Neural progenitor cell (in vitro differentiated cells): ENCODE measurements around the gene KLF16. TPM values are rescaled to one million over a fixed set of nuclear protein-coding genes. Genes with fewer than 3 reads are reported as not detected.
A peak's percentile ranks its signal among the peaks of the same experiment; 100 is the strongest.
"Not testable (repeated sequence)": the region's sequence is repeated elsewhere in the genome, so short reads cannot be mapped to it uniquely, and the experiment has no call there.

Source experiments
- DNase-seq: peaks from one replicate; pipeline ENCODE4 v3.0.0-alpha.2; 2016; ENCODE audit warnings: low spot score
- H2AFZ ChIP-seq: fragments of 200-600 bp; sonication (generic); replicated peaks from 2 replicates; pipeline ENCODE4 v1.6.1; 2016; ENCODE audit warnings: antibody characterized with exemption
- H3F3A ChIP-seq: fragments of 200-600 bp; sonication (generic); 2 replicates; pipeline ENCODE4 v1.6.1; 2016; ENCODE audit warnings: antibody characterized with exemption, low read depth
- H3K27ac ChIP-seq: fragments of 200-600 bp; sonication (generic); 2 replicates; pipeline ENCODE4 v1.5.1; 2016; ENCODE audit warnings: mild to moderate bottlenecking
- H3K27me3 ChIP-seq: fragments of 200-600 bp; sonication (generic); 2 replicates; pipeline ENCODE4 v1.6.1; 2016; ENCODE audit warnings: mild to moderate bottlenecking, moderate library complexity
- H3K36me3 ChIP-seq: fragments of 200-600 bp; sonication (generic); 2 replicates; pipeline ENCODE4 v1.5.1; 2016
- H3K4me1 ChIP-seq: fragments of 200-600 bp; sonication (generic); 2 replicates; pipeline ENCODE4 v1.6.1; 2016; ENCODE audit warnings: mixed run types
- H3K4me2 ChIP-seq: fragments of 200-600 bp; sonication (generic); 2 replicates; pipeline ENCODE4 v1.6.1; 2016
- H3K4me3 ChIP-seq: fragments of 200-600 bp; sonication (generic); 2 replicates; pipeline ENCODE4 v1.5.1; 2016
- H3K79me2 ChIP-seq: fragments of 200-600 bp; sonication (generic); 2 replicates; pipeline ENCODE4 v1.6.1; 2016; ENCODE audit warnings: low read depth
- H3K9ac ChIP-seq: fragments of 200-600 bp; sonication (generic); 2 replicates; pipeline ENCODE4 v1.6.1; 2016
- H3K9me3 ChIP-seq: fragments of 200-600 bp; sonication (generic); 2 replicates; pipeline ENCODE4 v1.5.1; 2016; ENCODE audit warnings: low read depth
- H4K20me1 ChIP-seq: fragments of 200-600 bp; sonication (generic); 2 replicates; pipeline ENCODE4 v1.6.1; 2016; ENCODE audit warnings: low read depth
- H3K27ac Mint-ChIP-seq: 3 replicates; pipeline ENCODE4 v1.8.0; 2021; ENCODE audit warnings: mixed read lengths
- H3K27me3 Mint-ChIP-seq: 2 replicates; pipeline ENCODE4 v1.8.0; 2022; ENCODE audit warnings: low read depth, mild to moderate bottlenecking, inconsistent platforms, moderate library complexity, mixed read lengths; ENCODE audit not compliant: insufficient read depth
- H3K36me3 Mint-ChIP-seq: 3 replicates; pipeline ENCODE4 v1.8.0; 2021; ENCODE audit warnings: mixed read lengths
- H3K4me1 Mint-ChIP-seq: 3 replicates; pipeline ENCODE4 v1.8.0; 2021; ENCODE audit warnings: mixed read lengths
- H3K4me3 Mint-ChIP-seq: 3 replicates; pipeline ENCODE4 v1.8.0; 2021; ENCODE audit warnings: mild to moderate bottlenecking, moderate library complexity, mixed read lengths
- H3K9me3 Mint-ChIP-seq: 3 replicates; pipeline ENCODE4 v1.8.0; 2020; ENCODE audit warnings: mixed read lengths
- EZH2 ChIP-seq: fragments of 200-600 bp; sonication (generic); IDR thresholded peaks from 2 replicates; pipeline ENCODE4 v1.6.1; 2017; ENCODE audit warnings: antibody characterized with exemption, mild to moderate bottlenecking, moderate library complexity
- EZH2phosphoT487 ChIP-seq: fragments of 200-600 bp; sonication (generic); IDR thresholded peaks from 2 replicates; pipeline ENCODE4 v1.6.1; 2017; ENCODE audit warnings: antibody characterized with exemption
- total RNA-seq: library from RNA; depleted of rRNA; stranded (reverse); fragments of >200 nt; gene quantifications from 2 replicates; pipeline ENCODE4 v1.2.3, GENCODE V29; 2015; ENCODE audit warnings: low replicate concordance
- TF ChIP-seq, protein P1 (sequence below): fragments of 200-600 bp; sonication (generic); IDR thresholded peaks from 2 replicates; pipeline ENCODE4 v1.5.1; 2017; ENCODE audit warnings: antibody characterized with exemption, mild to moderate bottlenecking

KLF16 gene
- total RNA-seq, 1 donor from 2014 or later: 1.0 TPM

- Mint-ChIP-seq H3K9me3 (no peaks in the 10 kb centered on the region), H3K36me3 (no peaks in the 10 kb centered on the region), H3K4me3 (peak overlapping the region; percentile 97), H3K27ac (peak overlapping the region; percentile 60), H3K27me3 (peaks cover 15% of the 10 kb centered on the region), H3K4me1 (peaks cover 31% of the 10 kb centered on the region)
- H3K4me3 ChIP-seq: no peak overlapping the region
- peak overlapping the region; percentile 37 for H3K9ac ChIP-seq
- H4K20me1 ChIP-seq: peaks cover 27% of the 10 kb centered on the region
- TF ChIP-seq EZH2phosphoT487: no peak
- TF ChIP-seq, protein P1, sequence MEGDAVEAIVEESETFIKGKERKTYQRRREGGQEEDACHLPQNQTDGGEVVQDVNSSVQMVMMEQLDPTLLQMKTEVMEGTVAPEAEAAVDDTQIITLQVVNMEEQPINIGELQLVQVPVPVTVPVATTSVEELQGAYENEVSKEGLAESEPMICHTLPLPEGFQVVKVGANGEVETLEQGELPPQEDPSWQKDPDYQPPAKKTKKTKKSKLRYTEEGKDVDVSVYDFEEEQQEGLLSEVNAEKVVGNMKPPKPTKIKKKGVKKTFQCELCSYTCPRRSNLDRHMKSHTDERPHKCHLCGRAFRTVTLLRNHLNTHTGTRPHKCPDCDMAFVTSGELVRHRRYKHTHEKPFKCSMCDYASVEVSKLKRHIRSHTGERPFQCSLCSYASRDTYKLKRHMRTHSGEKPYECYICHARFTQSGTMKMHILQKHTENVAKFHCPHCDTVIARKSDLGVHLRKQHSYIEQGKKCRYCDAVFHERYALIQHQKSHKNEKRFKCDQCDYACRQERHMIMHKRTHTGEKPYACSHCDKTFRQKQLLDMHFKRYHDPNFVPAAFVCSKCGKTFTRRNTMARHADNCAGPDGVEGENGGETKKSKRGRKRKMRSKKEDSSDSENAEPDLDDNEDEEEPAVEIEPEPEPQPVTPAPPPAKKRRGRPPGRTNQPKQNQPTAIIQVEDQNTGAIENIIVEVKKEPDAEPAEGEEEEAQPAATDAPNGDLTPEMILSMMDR: no peak
- TF ChIP-seq EZH2: no peak
- H3K79me2 ChIP-seq: peaks cover 34% of the 10 kb centered on the region
- H3K27ac ChIP-seq: no peak overlapping the region
- H3K27me3 ChIP-seq: no peaks in the 10 kb centered on the region
- peaks cover 27% of the 10 kb centered on the region for H3F3A ChIP-seq
- peaks cover 33% of the 10 kb centered on the region for H3K4me1 ChIP-seq
- DNase-seq: no peak
- no peaks in the 10 kb centered on the region for H3K9me3 ChIP-seq
- H3K4me2 ChIP-seq: peak overlapping the region; percentile 90
- H2AFZ ChIP-seq: no peak overlapping the region
- H3K36me3 ChIP-seq: no peaks in the 10 kb centered on the region
Measured at GRCh38 chr19:1882786-1883692, 19.7 kb upstream of the KLF16 start.

DNA sequence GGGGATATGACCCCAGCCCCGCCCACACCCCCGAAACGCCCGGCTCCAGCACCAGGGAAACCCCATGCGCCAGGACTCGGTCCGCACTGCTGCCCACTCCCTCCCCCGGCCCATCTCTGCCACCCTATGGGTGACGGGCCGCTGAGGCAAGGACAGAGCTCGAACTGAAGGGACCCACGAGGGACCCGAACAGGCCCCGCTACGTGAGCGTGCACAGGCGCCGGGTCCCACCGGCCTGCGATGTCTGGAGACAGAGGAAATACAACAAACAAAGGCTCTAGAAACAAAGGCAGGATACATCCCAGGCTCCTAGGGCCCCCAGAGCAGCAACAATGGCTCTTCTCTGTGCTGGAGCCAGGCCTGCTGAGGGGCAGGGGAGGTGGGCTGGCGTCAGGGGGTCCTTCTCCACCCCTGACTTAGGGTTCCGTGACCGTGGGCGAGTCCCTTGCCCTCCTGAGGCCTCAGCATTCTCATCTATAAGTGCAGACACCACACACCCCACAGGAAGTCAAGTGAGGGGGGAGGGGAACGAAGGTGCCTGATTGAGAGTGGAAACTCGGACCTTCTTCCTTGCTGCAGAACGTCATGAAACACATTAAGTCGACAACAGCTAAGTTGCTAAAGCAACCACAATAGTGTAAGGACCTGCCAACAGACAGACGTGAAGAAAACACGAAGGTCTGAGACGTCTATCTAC, 18.9 kb upstream of the KLF16 start:
- Histone ChIP-seq H3F3A (peaks cover 19% of the 10 kb centered on the region), H3K4me2 (peak overlapping the region; percentile 52), H3K4me3 (peak overlapping the region; percentile 15), H3K4me1 (peaks cover 25% of the 10 kb centered on the region), H3K36me3 (no peaks in the 10 kb centered on the region), H2AFZ (no peak overlapping the region), H3K9me3 (no peaks in the 10 kb centered on the region), H3K27me3 (no peaks in the 10 kb centered on the region), H3K79me2 (peaks cover 34% of the 10 kb centered on the region), H3K27ac (no peak overlapping the region), H4K20me1 (peaks cover 27% of the 10 kb centered on the region), H3K9ac (peak overlapping the region; percentile 37)
- Mint-ChIP-seq H3K27me3 (peaks cover 13% of the 10 kb centered on the region), H3K27ac (peak overlapping the region; percentile 60), H3K4me1 (peaks cover 27% of the 10 kb centered on the region), H3K9me3 (no peaks in the 10 kb centered on the region), H3K4me3 (peak overlapping the region; percentile 97), H3K36me3 (no peaks in the 10 kb centered on the region)
- DNase-seq: peak; percentile 36
- TF ChIP-seq EZH2phosphoT487 (no peak), EZH2 (no peak)
- TF ChIP-seq, protein P1: no peak

DNA sequence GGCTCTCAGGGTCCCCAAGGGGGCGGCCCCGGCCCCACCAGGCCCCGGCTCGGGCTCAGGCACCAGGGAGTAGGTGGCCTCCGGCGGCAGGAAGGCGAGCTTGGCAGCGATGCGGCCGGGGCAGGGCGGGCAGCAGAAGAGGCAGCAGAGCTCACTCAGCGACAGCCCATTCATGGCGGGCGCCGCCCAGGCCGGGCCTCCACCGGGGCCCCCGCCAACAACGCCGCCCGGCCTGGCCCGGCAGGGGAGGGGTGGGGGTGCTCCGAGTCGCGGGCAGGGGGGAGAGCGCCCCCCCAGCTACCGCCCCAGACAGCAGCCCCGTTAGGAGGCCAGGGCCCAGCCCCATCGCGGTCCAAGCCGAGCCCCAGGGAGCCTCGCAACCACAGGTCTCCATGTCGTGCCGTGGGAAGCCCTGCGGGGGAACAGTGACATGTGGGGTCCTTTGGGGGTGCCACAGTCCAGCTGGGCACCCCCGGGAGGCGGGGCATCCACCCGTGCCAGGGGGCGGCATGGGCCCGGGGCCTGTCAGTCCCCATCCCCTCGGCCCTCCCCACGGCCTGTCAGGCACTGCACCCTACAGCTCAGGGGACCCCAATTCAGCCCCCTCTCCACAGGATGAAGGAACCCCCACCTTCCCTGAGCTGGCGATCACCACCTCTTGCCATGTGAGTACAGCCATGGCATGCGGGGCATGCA, 18.2 kb upstream of the KLF16 start:
- H4K20me1 ChIP-seq: peaks cover 27% of the 10 kb centered on the region
- not testable (repeated sequence) for H3K4me3 Mint-ChIP-seq, H3K4me3 ChIP-seq

More for the DNA sequence above, 18.2 kb upstream of the KLF16 start:
- not testable (repeated sequence) for H3K9me3 Mint-ChIP-seq, H3K36me3 ChIP-seq, H2AFZ ChIP-seq, H3K27me3 ChIP-seq, H3K9me3 ChIP-seq, H3K36me3 Mint-ChIP-seq, H3K27ac Mint-ChIP-seq, DNase-seq, H3K27ac ChIP-seq
- peak overlapping the region; percentile 52 for H3K4me2 ChIP-seq
- Mint-ChIP-seq H3K27me3 (peaks cover 11% of the 10 kb centered on the region), H3K4me1 (peaks cover 23% of the 10 kb centered on the region)
- H3K79me2 ChIP-seq: peaks cover 34% of the 10 kb centered on the region
- H3K4me1 ChIP-seq: peaks cover 23% of the 10 kb centered on the region
- peak overlapping the region; percentile 37 for H3K9ac ChIP-seq
- peaks cover 15% of the 10 kb centered on the region for H3F3A ChIP-seq
